K562 (cell line): Measurements from ENCODE around the gene MEFV. TPM values are rescaled to one million over a fixed set of nuclear protein-coding genes. Genes with fewer than 3 reads are reported as not detected.
A peak's percentile ranks its signal among the peaks of the same experiment; 100 is the strongest.

ENCODE experiments used
- ATAC-seq: fragments of 200-7000 bp; cut with Tn5 transposase; 3 replicates; pipeline ENCODE4 v1.9.1; 2020; ENCODE audit warnings: moderate library complexity
- BruUV-seq: library from RNA; stranded (reverse); fragments of 400-500 nt; replicated peaks from 2 replicates; lab custom pipeline; 2021; lab: Mats Ljungman, UMichigan
- CTCF ChIA-PET: fragments of 300-600 bp; formaldehyde crosslinking; extraction: SDS; loops from one replicate; lab custom pipeline; 2021; ENCODE audit warnings: low intra/inter-chr PET ratio; lab: Yijun Ruan, JAX
- POLR2A ChIA-PET: fragments of 300-600, 350-650 bp; sonication (Branson Sonifier 250); formaldehyde crosslinking; extraction: SDS; loops from one replicate; lab custom pipeline; 2021; ENCODE audit warnings: antibody characterized with exemption, inconsistent platforms; lab: Yijun Ruan, JAX
- DNase-seq, 4 experiments: peaks; one replicate each; pipeline versions ENCODE4 v3.0.0 to v3.0.0-alpha.2; 2011 to 2018; ENCODE audit warnings: low spot score in 3 of 4, mixed read lengths in 3 of 4; ENCODE audit errors: extremely low read depth in 1 of 4
- FAIRE-seq: peaks from 2 replicates; lab custom pipeline; 2011; peaks lifted over from hg19 to GRCh38; lab: Jason Lieb, UNC
- H2AFZ ChIP-seq: 2 replicates; pipeline ENCODE4 v1.6.0; 2011; ENCODE audit warnings: low read depth, low read length, control low read depth, inconsistent platforms
- H3K27ac ChIP-seq: fragments of 200-600 bp; 3 replicates; pipeline ENCODE4 v1.8.0; 2011; ENCODE audit warnings: low read depth, mild to moderate bottlenecking, control low read depth, inconsistent platforms, low read length, moderate library complexity, mixed read lengths; ENCODE audit errors: extremely low read depth
- H3K27me3 ChIP-seq, 2 experiments: fragments of 300-600 bp in 1 of 2; 2 replicates in 1 of 2; 3 replicates in 1 of 2; pipeline versions ENCODE4 v1.6.0 to v1.8.0; 2011; ENCODE audit warnings: inconsistent platforms in 2 of 2, low read length in 2 of 2, mild to moderate bottlenecking in 1 of 2, mixed read lengths in 1 of 2, moderate library complexity in 1 of 2; ENCODE audit not compliant: control insufficient read depth in 2 of 2, insufficient read depth in 2 of 2
- H3K36me3 ChIP-seq: fragments of 300-600 bp; 3 replicates; pipeline ENCODE4 v1.8.0; 2011; ENCODE audit warnings: mild to moderate bottlenecking, low read length, inconsistent platforms; ENCODE audit not compliant: control insufficient read depth, insufficient read depth
- H3K4me1 ChIP-seq, 2 experiments: fragments of 200-600 bp in 1 of 2; replicated peaks in 1 of 2; 2 replicates in 1 of 2; 3 replicates in 1 of 2; pipeline versions ENCODE4 v1.5.1 to v1.8.0; 2011; ENCODE audit warnings: inconsistent platforms in 2 of 2, low read length in 2 of 2, mild to moderate bottlenecking in 1 of 2, mixed read lengths in 1 of 2, moderate library complexity in 1 of 2; ENCODE audit not compliant: control insufficient read depth in 2 of 2, insufficient read depth in 2 of 2
- H3K4me2 ChIP-seq: 2 replicates; pipeline ENCODE4 v1.6.1; 2011; ENCODE audit warnings: low read length, control low read depth, inconsistent platforms, mixed read lengths; ENCODE audit not compliant: insufficient read depth
- H3K4me3 ChIP-seq: fragments of 200-600 bp; sonication (generic), shearing (Covaris generic); 2 replicates; pipeline ENCODE4 v1.5.1; 2016; ENCODE audit warnings: control low read depth, inconsistent platforms
- H3K79me2 ChIP-seq: fragments of 200-600 bp; 3 replicates; pipeline ENCODE4 v1.8.0; 2011; ENCODE audit warnings: low read length, inconsistent platforms; ENCODE audit not compliant: control insufficient read depth, insufficient read depth
- H3K9ac ChIP-seq, 2 experiments: 2 replicates each; pipeline versions ENCODE4 v1.6.0 to v1.6.1; 2011; ENCODE audit warnings: low read depth in 2 of 2, low read length in 2 of 2, control low read depth in 1 of 2, inconsistent platforms in 1 of 2, mild to moderate bottlenecking in 1 of 2, mixed read lengths in 1 of 2; ENCODE audit not compliant: insufficient read depth in 1 of 2
- H3K9me1 ChIP-seq: one replicate; pipeline ENCODE4 v1.6.0; 2011; ENCODE audit warnings: inconsistent platforms, mild to moderate bottlenecking, low read length, moderate library complexity; ENCODE audit not compliant: control insufficient read depth, insufficient read depth
- H3K9me3 ChIP-seq: replicated peaks from 2 replicates; pipeline ENCODE4 v1.5.1; 2011; ENCODE audit warnings: low read depth, low read length, inconsistent platforms; ENCODE audit not compliant: control insufficient read depth, insufficient read depth
- H4K20me1 ChIP-seq: replicated peaks from 2 replicates; pipeline ENCODE4 v1.6.1; 2011; ENCODE audit warnings: low read length, inconsistent platforms, mixed read lengths; ENCODE audit not compliant: control insufficient read depth, insufficient read depth
- CEBPB ChIP-seq: fragments of 450-650 bp; IDR thresholded peaks from 2 replicates; pipeline ENCODE4 v1.6.1; 2016; ENCODE audit warnings: missing genetic modification characterization, missing compliant biosample characterization
- CEBPG ChIP-seq, 3 experiments: fragments of 200-800 bp in 1 of 3; sonication (Bioruptor generic) in 1 of 3; sonication (generic) in 1 of 3; formaldehyde crosslinking in 1 of 3; IDR thresholded peaks in 2 of 3; conservative IDR thresholded peaks in 1 of 3; 2 replicates each; pipeline versions ENCODE4 v1.6.1 to v1.8.0; 2016 to 2022; ENCODE audit warnings: missing compliant biosample characterization in 2 of 3, missing genetic modification characterization in 2 of 3, mild to moderate bottlenecking in 1 of 3, missing genetic modification reagents in 1 of 3
- CSDE1 ChIP-seq, 2 experiments: fragments of 450-650 bp; IDR thresholded peaks; 2 replicates each; pipeline ENCODE4 v1.6.1; 2016; ENCODE audit warnings: mild to moderate bottlenecking in 1 of 2
- ELK3 ChIP-seq: fragments of 450-650 bp; formaldehyde crosslinking; IDR thresholded peaks from 2 replicates; pipeline ENCODE4 v1.4.0; 2020; ENCODE audit warnings: mild to moderate bottlenecking
- NR0B1 ChIP-seq: fragments of 450-650 bp; IDR thresholded peaks from one replicate; pipeline ENCODE4 v1.6.1; 2018; ENCODE audit warnings: mild to moderate bottlenecking, moderate library complexity; ENCODE audit not compliant: partially characterized antibody
- SMAD3 ChIP-seq: fragments of 450-650 bp; formaldehyde crosslinking; conservative IDR thresholded peaks from 2 replicates; pipeline ENCODE4 v1.4.0; 2020; ENCODE audit warnings: mild to moderate bottlenecking
- ZNF133 ChIP-seq: fragments of 250-450 bp; sonication (Bioruptor Pico); IDR thresholded peaks from 2 replicates; pipeline ENCODE4 v1.4.0; 2020; ENCODE audit warnings: mild to moderate bottlenecking
- ZNF324 ChIP-seq: fragments of 250-450 bp; sonication (Bioruptor Pico); IDR thresholded peaks from 2 replicates; pipeline ENCODE4 v1.4.0; 2020; ENCODE audit warnings: mild to moderate bottlenecking
- ZNF408 ChIP-seq: fragments of 250-450 bp; sonication (Bioruptor Pico); IDR thresholded peaks from 2 replicates; pipeline ENCODE4 v1.4.0; 2020; ENCODE audit warnings: low read depth, mild to moderate bottlenecking, moderate library complexity
- WGBS: fragments of 100-300 bp; shearing (Covaris generic); methylation state at CpG from one replicate; pipeline ENCODE4 v1.1.6; 2016; ENCODE audit warnings: low coverage, mixed read lengths; ENCODE audit not compliant: insufficient coverage; ENCODE audit errors: missing lambda C conversion rate; 5-methylcytosine and 5-hydroxymethylcytosine counted together
- in situ Hi-C: fragments of 300-500 bp; cut with MboI; formaldehyde crosslinking; loops from 4 replicates; pipeline ENCODE4 v1.15.0; 2018; ENCODE audit warnings: inconsistent platforms, mixed read lengths
- intact Hi-C: fragments of 100-400 bp; cut with micrococcal nuclease; formaldehyde crosslinking; loops from 2 replicates; pipeline ENCODE4 v1.14.2; 2022
- polyA plus RNA-seq, 8 experiments: library from polyadenylated mRNA; depleted of rRNA in 4 of 8; stranded (reverse) in 5 of 8; unstranded in 3 of 8; fragments of >200 nt; fragmentation: Nextera tagmentation in 2 of 8; fragmentation: Illumina TruSeq in 1 of 8; extraction: Ambion mirVana in 2 of 8; extraction: Trizol in 1 of 8; gene quantifications; 2 replicates each; pipeline versions ENCODE4 v1.2.1 to v1.2.3, GENCODE V29; 2011 to 2014; ENCODE audit warnings: inconsistent platforms in 1 of 8, missing spikeins in 1 of 8
- total RNA-seq, 7 experiments: library from RNA; depleted of rRNA in 6 of 7; stranded (reverse); fragments of >200 nt in 6 of 7; fragmentation: Illumina TruSeq in 2 of 7; extraction: Trizol in 2 of 7; gene quantifications; 2 replicates each; pipeline versions ENCODE4 v1.2.1 to v1.2.3, GENCODE V29; 2011 to 2021; ENCODE audit warnings: low replicate concordance in 1 of 7

MEFV gene
- total and polyA plus RNA-seq, 9 of the 15 experiments (the other 6 are each of a cell fraction or from before 2014, with no cell fraction given), result 0.14 TPM; not detected in 8

DNA sequence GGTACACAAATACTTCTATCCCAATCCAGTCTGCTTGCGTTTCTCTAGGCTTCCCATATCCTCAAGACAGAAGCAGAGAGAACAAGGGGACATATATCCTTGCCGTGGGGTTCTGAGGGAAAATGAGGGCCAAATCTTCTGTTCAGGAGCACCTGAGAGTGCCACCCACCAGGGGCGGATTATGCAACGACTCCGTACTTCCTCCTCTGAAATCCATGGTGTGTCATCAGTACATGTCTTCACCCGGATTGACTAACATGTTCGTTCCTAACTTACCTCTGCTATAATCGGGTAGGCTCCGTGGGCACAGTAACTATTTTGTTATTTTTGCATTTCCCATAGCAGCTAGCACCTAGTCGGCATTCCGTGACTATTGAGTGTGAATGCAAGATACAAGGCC lies 13.7 kb downstream of the MEFV start:
- H3K4me1 ChIP-seq, result no peaks in the 10 kb centered on the region
- ATAC-seq (no peak), DNase-seq (no peak), FAIRE-seq (no peak)
- 7% methylated on average over 11 of the region's 11 CpGs for WGBS
- H3K4me2 ChIP-seq, result no peak overlapping the region
- ChIA-PET CTCF (no interaction called here), POLR2A (interaction anchor here (0.6 to 1.3 kb wide), 2 partner anchors 14 to 224 kb away, joined by 3 to 4 read pairs; partner anchors contain the start of gene MEFV)
- no peak for TF ChIP-seq CEBPG (CRISPR knock-in tag; IDR thresholded peaks at IDR 0.05)
- TF ChIP-seq CEBPG (tag; conservative IDR thresholded peaks at IDR 0.05 in 1 of 2, IDR thresholded peaks at IDR 0.05 in 1 of 2), result peak in 1 of 2 experiments; percentile 80; a peak in 3 of 4 replicates
- peak; percentile 77 for TF ChIP-seq CEBPB
- no peak for TF ChIP-seq SMAD3 (CRISPR knock-in tag)
- TF ChIP-seq CSDE1 (IDR thresholded peaks at IDR 0.05), result no peak
- no peaks in the 10 kb centered on the region for H4K20me1 ChIP-seq
- H2AFZ ChIP-seq, result peak overlapping the region; percentile 16; the same call in 1 of the 2 replicates
- BruUV-seq, result no TSS peak
- in situ Hi-C loops, result no loop called here
- intact Hi-C loops, result no loop called here
- H3K4me3 ChIP-seq, result no peak overlapping the region
- no peaks in the 10 kb centered on the region for H3K9me1 ChIP-seq
- no peaks in the 10 kb centered on the region for H3K36me3 ChIP-seq
- no peak overlapping the region for H3K27ac ChIP-seq
- peaks cover 4% of the 10 kb centered on the region for H3K9me3 ChIP-seq
- no peak overlapping the region for H3K9ac ChIP-seq
- H3K27me3 ChIP-seq, result peaks cover 22 to 41% of the 10 kb centered on the region in 2 experiments
- no peaks in the 10 kb centered on the region for H3K79me2 ChIP-seq

GRCh38 chr16:3241761-3242160 lies 14.7 kb downstream of the MEFV start:
- intact Hi-C loops (no loop called here), in situ Hi-C loops (no loop called here)
- BruUV-seq, result no TSS peak
- Histone ChIP-seq H3K4me1 (no peaks in the 10 kb centered on the region), H3K4me3 (no peak overlapping the region), H2AFZ (no peak overlapping the region), H3K9me1 (no peaks in the 10 kb centered on the region), H3K27ac (no peak overlapping the region), H4K20me1 (no peaks in the 10 kb centered on the region), H3K79me2 (no peaks in the 10 kb centered on the region), H3K27me3 (peaks cover 22 to 35% of the 10 kb centered on the region in 2 experiments), H3K9me3 (peaks cover 4% of the 10 kb centered on the region), H3K36me3 (no peaks in the 10 kb centered on the region), H3K9ac (no peak overlapping the region), H3K4me2 (no peak overlapping the region)
- FAIRE-seq (no peak), ATAC-seq (no peak), DNase-seq (no peak)
- 3% methylated on average over 5 of the region's 5 CpGs for WGBS
- ChIA-PET CTCF (no interaction called here), POLR2A (no interaction called here)
- TF ChIP-seq ZNF408 (CRISPR knock-in tag) (no peak), ELK3 (no peak), ZNF133 (CRISPR knock-in tag) (no peak), ZNF324 (CRISPR knock-in tag) (no peak), NR0B1 (no peak)
